Measurements from ENCODE around the gene NAA60.
A peak's percentile ranks its signal among the peaks of the same experiment; 100 is the strongest.

The NAA60 gene

DNA sequence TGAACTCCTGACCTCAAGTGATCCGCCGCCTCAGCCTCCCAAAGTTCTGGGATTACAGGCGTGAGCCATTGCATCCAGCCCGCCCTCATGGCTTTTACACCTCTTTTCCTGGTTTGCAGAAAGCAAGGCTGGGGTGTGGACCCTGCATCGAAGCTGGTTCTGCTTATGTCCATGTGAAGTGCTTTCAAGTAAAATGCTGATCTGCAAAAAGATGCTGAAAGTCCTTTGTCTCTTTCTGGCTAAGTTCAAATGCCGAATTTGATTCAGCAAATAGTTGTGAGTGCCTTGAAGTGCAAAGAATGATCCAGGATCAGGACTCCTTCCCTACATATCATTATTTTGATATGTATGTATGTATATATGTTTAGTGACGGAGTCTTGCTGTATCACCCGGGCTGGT is 17.1 kb downstream of the NAA60 start:
- no peak overlapping the region for H3K4me3 ChIP-seq (ENCODE audit: low read depth in 1 of 5, low read length in 5 of 5)
- H3K27ac ChIP-seq (ENCODE audit: low read depth, low read length) = no peak overlapping the region

DNA sequence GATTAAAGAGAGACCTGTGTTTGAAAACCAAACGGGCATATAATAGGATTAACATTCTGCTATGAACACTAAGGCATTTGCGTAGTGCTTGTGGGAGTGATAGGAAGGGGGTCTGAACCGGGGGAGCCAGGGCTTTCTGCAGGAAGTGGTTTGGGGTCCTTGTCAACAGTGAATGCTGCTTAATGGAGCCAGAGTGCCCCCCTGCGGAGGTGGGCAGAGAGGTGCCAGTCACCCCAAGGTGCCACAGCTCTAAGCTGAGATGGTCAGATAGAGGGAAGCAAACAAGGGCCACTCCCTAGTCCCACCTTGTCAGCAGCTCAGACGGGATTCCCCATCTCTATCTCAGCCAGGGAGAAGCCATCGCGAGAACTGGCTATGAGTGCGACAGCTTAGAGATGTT is 17.7 kb downstream of the NAA60 start:
- peaks cover 5 to 55% (median 47%) of the 10 kb centered on the region in 5 donors for H3K4me1 ChIP-seq (ENCODE audit: control insufficient read depth in 5 of 5, insufficient read depth in 5 of 5, low read length in 5 of 5)

More for the DNA sequence above, 17.1 kb downstream of the NAA60 start:
- H3K4me1 ChIP-seq (ENCODE audit: control insufficient read depth in 5 of 5, insufficient read depth in 5 of 5, low read length in 5 of 5) = peaks cover 5 to 59% (median 47%) of the 10 kb centered on the region in 5 donors
- no peaks in the 10 kb centered on the region for H3K9me3 ChIP-seq (ENCODE audit: control insufficient read depth in 5 of 5, low read length in 5 of 5)
- no peak overlapping the region for H3K9ac ChIP-seq (ENCODE audit: low read length in 5 of 5)
- H3K27me3 ChIP-seq (ENCODE audit: control insufficient read depth in 5 of 5, insufficient read depth in 4 of 5, low read length in 5 of 5) = no peaks in the 10 kb centered on the region
- H3K36me3 ChIP-seq (ENCODE audit: control insufficient read depth in 5 of 5, insufficient read depth in 5 of 5, low read length in 5 of 5) = peaks cover 0 to 4% (median 0%) of the 10 kb centered on the region in 5 donors

DNA sequence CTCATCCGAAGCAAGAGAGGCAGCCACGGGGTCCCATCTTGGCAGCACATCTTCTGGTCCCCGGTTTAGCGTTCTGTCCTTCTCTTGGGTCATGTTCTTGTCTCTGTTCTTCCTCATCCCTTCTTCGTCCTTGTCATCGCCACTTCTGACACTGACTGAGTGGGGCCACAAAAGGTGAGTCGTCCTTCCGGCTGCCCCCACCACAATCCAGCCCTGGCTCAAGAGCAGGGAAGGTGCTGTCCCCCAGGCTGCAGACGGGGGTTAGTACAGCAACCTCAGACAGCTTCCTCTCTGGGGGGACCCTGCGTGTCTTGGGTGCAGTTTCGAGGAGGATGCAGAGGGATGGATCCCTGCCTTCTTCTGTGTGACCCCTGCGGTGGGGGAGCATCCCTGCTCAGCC is 21.8 kb downstream of the NAA60 start:
- H3K9ac ChIP-seq (ENCODE audit: low read length in 5 of 5) = peak overlapping the region in 1 of 5 donors; percentile 41
- no peaks in the 10 kb centered on the region for H3K27me3 ChIP-seq (ENCODE audit: control insufficient read depth in 5 of 5, insufficient read depth in 4 of 5, low read length in 5 of 5)
- no peak overlapping the region for H3K4me3 ChIP-seq (ENCODE audit: low read depth in 1 of 5, low read length in 5 of 5)
- no peaks in the 10 kb centered on the region for H3K9me3 ChIP-seq (ENCODE audit: control insufficient read depth in 5 of 5, low read length in 5 of 5)
- no peak overlapping the region for H3K27ac ChIP-seq (ENCODE audit: low read depth, low read length)
- H3K4me1 ChIP-seq (ENCODE audit: control insufficient read depth in 5 of 5, insufficient read depth in 5 of 5, low read length in 5 of 5) = peaks cover 0 to 36% (median 25%) of the 10 kb centered on the region in 5 donors
- peaks cover 0 to 25% (median 19%) of the 10 kb centered on the region in 5 donors for H3K36me3 ChIP-seq (ENCODE audit: control insufficient read depth in 5 of 5, insufficient read depth in 5 of 5, low read length in 5 of 5)

More for the DNA sequence above, 17.7 kb downstream of the NAA60 start:
- H3K36me3 ChIP-seq (ENCODE audit: control insufficient read depth in 5 of 5, insufficient read depth in 5 of 5, low read length in 5 of 5) = peaks cover 0 to 10% (median 6%) of the 10 kb centered on the region in 5 donors
- H3K9me3 ChIP-seq (ENCODE audit: control insufficient read depth in 5 of 5, low read length in 5 of 5) = no peaks in the 10 kb centered on the region
- no peaks in the 10 kb centered on the region for H3K27me3 ChIP-seq (ENCODE audit: control insufficient read depth in 5 of 5, insufficient read depth in 4 of 5, low read length in 5 of 5)
- H3K27ac ChIP-seq (ENCODE audit: low read depth, low read length) = no peak overlapping the region
- H3K4me3 ChIP-seq (ENCODE audit: low read depth in 1 of 5, low read length in 5 of 5) = no peak overlapping the region
- no peak overlapping the region for H3K9ac ChIP-seq (ENCODE audit: low read length in 5 of 5)

GRCh38 chr16:3465911-3466584 is 22.6 kb downstream of the NAA60 start:
- Histone ChIP-seq H3K36me3 (ENCODE audit: control insufficient read depth in 5 of 5, insufficient read depth in 5 of 5, low read length in 5 of 5) (peaks cover 0 to 26% (median 22%) of the 10 kb centered on the region in 5 donors), H3K27ac (ENCODE audit: low read depth, low read length) (no peak overlapping the region), H3K9me3 (ENCODE audit: control insufficient read depth in 5 of 5, low read length in 5 of 5) (no peaks in the 10 kb centered on the region)

DNA sequence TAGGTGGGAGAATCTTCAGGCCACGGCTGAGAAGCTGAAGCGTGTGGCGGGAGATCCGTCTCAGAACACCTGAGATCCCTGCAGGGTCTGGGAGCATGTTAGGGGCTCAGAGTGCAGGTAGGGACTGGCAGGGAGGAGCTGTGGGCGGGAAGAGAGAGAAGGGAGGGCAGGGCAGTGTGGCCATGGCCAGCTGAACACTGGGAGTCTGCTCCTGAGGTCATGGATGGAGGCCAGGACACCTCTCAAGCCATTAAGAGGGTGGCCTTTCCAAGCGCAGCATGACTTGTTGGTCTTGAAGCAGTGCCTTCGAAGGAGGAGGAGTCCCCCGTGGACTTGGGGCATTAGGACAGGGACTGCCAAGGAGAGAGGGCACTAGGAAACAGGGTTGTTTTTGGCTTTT is 23.7 kb downstream of the NAA60 start:
- peaks cover 0 to 23% (median 13%) of the 10 kb centered on the region in 5 donors for H3K4me1 ChIP-seq (ENCODE audit: control insufficient read depth in 5 of 5, insufficient read depth in 5 of 5, low read length in 5 of 5)

More at GRCh38 chr16:3465911-3466584, 22.6 kb downstream of the NAA60 start:
- H3K27me3 ChIP-seq (ENCODE audit: control insufficient read depth in 5 of 5, insufficient read depth in 4 of 5, low read length in 5 of 5) = no peaks in the 10 kb centered on the region
- H3K9ac ChIP-seq (ENCODE audit: low read length in 5 of 5) = no peak overlapping the region
- H3K4me3 ChIP-seq (ENCODE audit: low read depth in 1 of 5, low read length in 5 of 5) = no peak overlapping the region
- H3K4me1 ChIP-seq (ENCODE audit: control insufficient read depth in 5 of 5, insufficient read depth in 5 of 5, low read length in 5 of 5) = peaks cover 0 to 30% (median 18%) of the 10 kb centered on the region in 5 donors

DNA sequence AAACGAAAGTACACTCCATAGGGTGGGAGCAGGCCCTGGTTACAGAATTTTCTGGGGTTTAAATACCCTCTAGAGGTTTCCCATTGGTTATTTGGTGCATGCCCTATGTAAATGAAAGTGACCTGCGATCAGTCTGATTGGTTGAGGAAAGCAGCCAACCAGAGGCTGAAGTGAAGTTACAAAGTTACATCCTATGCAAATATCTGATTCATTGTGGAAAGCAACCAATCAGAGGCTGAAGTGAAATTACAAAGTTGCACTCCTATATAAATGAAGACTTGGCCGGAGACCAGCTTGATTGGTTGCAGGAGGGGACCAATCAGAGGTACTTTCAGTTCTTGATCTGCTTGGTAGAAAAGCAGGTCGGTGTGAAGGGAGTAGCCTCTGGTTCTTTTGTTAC is 24.4 kb downstream of the NAA60 start:
- no peak overlapping the region for H3K9ac ChIP-seq (ENCODE audit: low read length in 5 of 5)
- peaks cover 0 to 23% (median 13%) of the 10 kb centered on the region in 5 donors for H3K4me1 ChIP-seq (ENCODE audit: control insufficient read depth in 5 of 5, insufficient read depth in 5 of 5, low read length in 5 of 5)
- no peaks in the 10 kb centered on the region for H3K9me3 ChIP-seq (ENCODE audit: control insufficient read depth in 5 of 5, low read length in 5 of 5)
- H3K36me3 ChIP-seq (ENCODE audit: control insufficient read depth in 5 of 5, insufficient read depth in 5 of 5, low read length in 5 of 5) = peaks cover 0 to 33% (median 22%) of the 10 kb centered on the region in 5 donors
- no peak overlapping the region for H3K4me3 ChIP-seq (ENCODE audit: low read depth in 1 of 5, low read length in 5 of 5)
- H3K27ac ChIP-seq (ENCODE audit: low read depth, low read length) = no peak overlapping the region
- H3K27me3 ChIP-seq (ENCODE audit: control insufficient read depth in 5 of 5, insufficient read depth in 4 of 5, low read length in 5 of 5) = no peaks in the 10 kb centered on the region

More for the DNA sequence above, 23.7 kb downstream of the NAA60 start:
- Histone ChIP-seq H3K36me3 (ENCODE audit: control insufficient read depth in 5 of 5, insufficient read depth in 5 of 5, low read length in 5 of 5) (peaks cover 0 to 33% (median 22%) of the 10 kb centered on the region in 5 donors), H3K27ac (ENCODE audit: low read depth, low read length) (no peak overlapping the region), H3K27me3 (ENCODE audit: control insufficient read depth in 5 of 5, insufficient read depth in 4 of 5, low read length in 5 of 5) (no peaks in the 10 kb centered on the region), H3K9me3 (ENCODE audit: control insufficient read depth in 5 of 5, low read length in 5 of 5) (no peaks in the 10 kb centered on the region), H3K9ac (ENCODE audit: low read length in 5 of 5) (no peak overlapping the region), H3K4me3 (ENCODE audit: low read depth in 1 of 5, low read length in 5 of 5) (no peak overlapping the region)

GRCh38 chr16:3468501-3468900 is 25.0 kb downstream of the NAA60 start:
- peaks cover 0 to 23% (median 13%) of the 10 kb centered on the region in 5 donors for H3K4me1 ChIP-seq (ENCODE audit: control insufficient read depth in 5 of 5, insufficient read depth in 5 of 5, low read length in 5 of 5)
- no peak overlapping the region for H3K9ac ChIP-seq (ENCODE audit: low read length in 5 of 5)
- peaks cover 0 to 37% (median 22%) of the 10 kb centered on the region in 5 donors for H3K36me3 ChIP-seq (ENCODE audit: control insufficient read depth in 5 of 5, insufficient read depth in 5 of 5, low read length in 5 of 5)
- no peaks in the 10 kb centered on the region for H3K9me3 ChIP-seq (ENCODE audit: control insufficient read depth in 5 of 5, low read length in 5 of 5)
- H3K4me3 ChIP-seq (ENCODE audit: low read depth in 1 of 5, low read length in 5 of 5) = no peak overlapping the region
- H3K27ac ChIP-seq (ENCODE audit: low read depth, low read length) = no peak overlapping the region
- H3K27me3 ChIP-seq (ENCODE audit: control insufficient read depth in 5 of 5, insufficient read depth in 4 of 5, low read length in 5 of 5) = no peaks in the 10 kb centered on the region

DNA sequence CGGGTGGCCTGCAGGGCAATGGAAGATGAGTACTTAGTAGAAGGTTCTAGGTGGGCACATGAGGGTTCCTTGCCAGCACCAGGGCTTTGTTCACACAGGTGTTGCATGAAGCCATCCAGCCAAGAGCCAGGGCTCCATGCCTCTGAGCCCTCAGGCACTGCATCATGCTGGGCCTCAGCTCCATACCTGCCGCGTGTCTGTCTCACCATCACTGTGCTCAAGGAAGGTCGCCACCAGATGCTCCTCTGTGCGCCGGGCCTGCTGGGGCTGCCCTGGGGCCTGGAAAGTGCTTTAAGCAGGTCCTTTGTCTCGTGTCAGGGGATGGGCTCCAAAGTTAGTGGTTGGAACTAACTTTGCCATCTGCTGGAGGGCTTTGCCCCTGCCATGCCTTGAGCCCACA is 26.3 kb downstream of the NAA60 start:
- H3K36me3 ChIP-seq (ENCODE audit: control insufficient read depth in 5 of 5, insufficient read depth in 5 of 5, low read length in 5 of 5) = peaks cover 0 to 37% (median 22%) of the 10 kb centered on the region in 5 donors
- no peak overlapping the region for H3K4me3 ChIP-seq (ENCODE audit: low read depth in 1 of 5, low read length in 5 of 5)
- peaks cover 0 to 17% (median 6%) of the 10 kb centered on the region in 5 donors for H3K4me1 ChIP-seq (ENCODE audit: control insufficient read depth in 5 of 5, insufficient read depth in 5 of 5, low read length in 5 of 5)
- H3K27ac ChIP-seq (ENCODE audit: low read depth, low read length) = no peak overlapping the region
- peak overlapping the region in 1 of 5 donors; percentile 23 for H3K9ac ChIP-seq (ENCODE audit: low read length in 5 of 5)
- H3K27me3 ChIP-seq (ENCODE audit: control insufficient read depth in 5 of 5, insufficient read depth in 4 of 5, low read length in 5 of 5) = no peaks in the 10 kb centered on the region
- no peaks in the 10 kb centered on the region for H3K9me3 ChIP-seq (ENCODE audit: control insufficient read depth in 5 of 5, low read length in 5 of 5)

DNA sequence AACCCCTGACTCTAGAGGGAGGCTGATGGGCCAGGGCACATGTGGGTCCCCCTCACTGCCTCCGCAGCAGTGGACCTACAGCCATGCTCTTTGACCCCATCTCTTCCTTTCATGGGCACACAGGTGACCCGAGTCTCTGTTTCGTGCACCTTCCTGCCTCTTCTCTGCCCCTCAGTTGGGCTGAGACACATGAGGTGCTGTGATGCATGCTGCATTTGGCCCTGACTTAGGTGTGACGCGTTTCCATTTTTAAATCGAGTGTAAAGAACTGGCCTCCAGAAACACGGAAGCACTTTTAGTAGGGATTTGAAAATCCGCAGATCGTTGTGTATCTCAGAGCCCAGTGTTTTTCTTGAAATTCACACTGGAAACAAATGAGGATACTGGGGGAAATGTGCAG is 27.2 kb downstream of the NAA60 start:
- no peaks in the 10 kb centered on the region for H3K27me3 ChIP-seq (ENCODE audit: control insufficient read depth in 5 of 5, insufficient read depth in 4 of 5, low read length in 5 of 5)
- H3K9ac ChIP-seq (ENCODE audit: low read length in 5 of 5) = no peak overlapping the region
- H3K27ac ChIP-seq (ENCODE audit: low read depth, low read length) = no peak overlapping the region
- no peak overlapping the region for H3K4me3 ChIP-seq (ENCODE audit: low read depth in 1 of 5, low read length in 5 of 5)
- H3K9me3 ChIP-seq (ENCODE audit: control insufficient read depth in 5 of 5, low read length in 5 of 5) = no peaks in the 10 kb centered on the region
- H3K36me3 ChIP-seq (ENCODE audit: control insufficient read depth in 5 of 5, insufficient read depth in 5 of 5, low read length in 5 of 5) = peaks cover 0 to 35% (median 16%) of the 10 kb centered on the region in 5 donors
- peaks cover 0 to 16% (median 5%) of the 10 kb centered on the region in 5 donors for H3K4me1 ChIP-seq (ENCODE audit: control insufficient read depth in 5 of 5, insufficient read depth in 5 of 5, low read length in 5 of 5)

DNA sequence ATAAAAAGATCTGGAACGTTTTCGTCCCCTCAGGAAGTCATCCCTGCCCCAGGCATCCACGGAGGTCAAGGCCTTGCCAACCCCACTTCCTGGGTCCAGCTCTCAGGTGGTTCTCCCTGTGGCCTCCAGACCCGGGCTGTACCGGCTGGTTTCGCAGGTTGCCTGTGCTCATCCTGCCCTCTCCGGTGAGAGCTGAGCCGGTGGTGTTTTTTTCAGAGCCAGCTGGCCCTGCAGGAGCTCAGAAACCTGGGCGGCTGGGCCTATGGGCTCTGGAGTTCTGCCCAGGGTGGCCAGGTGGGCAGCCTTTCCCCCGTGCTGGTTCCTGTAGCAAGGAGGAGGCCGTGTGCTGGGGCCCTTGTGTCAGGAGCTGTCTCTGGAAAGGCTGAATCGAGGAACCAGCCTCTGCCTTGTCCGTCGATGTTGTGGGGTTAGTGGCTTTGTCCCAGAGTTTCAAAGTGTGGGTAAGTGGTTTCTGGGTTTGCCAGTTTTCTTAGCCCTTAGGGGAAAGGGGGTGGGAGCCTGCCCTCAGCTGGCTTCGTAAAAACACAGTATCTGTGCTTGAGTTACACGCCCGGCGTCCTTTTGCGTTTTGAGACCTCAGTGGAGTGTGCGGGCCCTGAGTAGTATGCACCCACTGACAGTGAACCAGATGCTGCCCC is 28.2 kb downstream of the NAA60 start:
- Histone ChIP-seq H3K9ac (ENCODE audit: low read length in 5 of 5) (no peak overlapping the region), H3K36me3 (ENCODE audit: control insufficient read depth in 5 of 5, insufficient read depth in 5 of 5, low read length in 5 of 5) (peaks cover 0 to 33% (median 10%) of the 10 kb centered on the region in 5 donors), H3K4me1 (ENCODE audit: control insufficient read depth in 5 of 5, insufficient read depth in 5 of 5, low read length in 5 of 5) (peaks cover 0 to 16% (median 5%) of the 10 kb centered on the region in 5 donors), H3K9me3 (ENCODE audit: control insufficient read depth in 5 of 5, low read length in 5 of 5) (no peaks in the 10 kb centered on the region), H3K4me3 (ENCODE audit: low read depth in 1 of 5, low read length in 5 of 5) (no peak overlapping the region), H3K27me3 (ENCODE audit: control insufficient read depth in 5 of 5, insufficient read depth in 4 of 5, low read length in 5 of 5) (no peaks in the 10 kb centered on the region), H3K27ac (ENCODE audit: low read depth, low read length) (no peak overlapping the region)

Data from subcutaneous abdominal adipose tissue (tissue), 5 donors.